H1 (cell line): ENCODE results near the gene EHD4. TPM values are rescaled to one million over a fixed set of nuclear protein-coding genes. Genes with fewer than 3 reads are reported as not detected.

Experiments
- CBX5 ChIP-seq: fragments of 300-800, 300-1000 bp; sonication (generic); IDR thresholded peaks from 2 replicates; pipeline ENCODE4 v1.7.1; 2016; ENCODE audit warnings: antibody characterized with exemption, low read length, low read depth
- EGR1 ChIP-seq: IDR thresholded peaks from 2 replicates; pipeline ENCODE4 v1.6.1; 2011; ENCODE audit warnings: low read depth, low read length, borderline replicate concordance
- FOSL1 ChIP-seq: IDR thresholded peaks from 2 replicates; pipeline ENCODE4 v1.6.1; 2011; ENCODE audit warnings: mild to moderate bottlenecking, low read depth, low read length, moderate library complexity; ENCODE audit not compliant: insufficient read depth
- KDM1A ChIP-seq: fragments of 200-600, 300-600 bp; sonication (generic); IDR thresholded peaks from 2 replicates; pipeline ENCODE4 v1.7.1; 2016; ENCODE audit warnings: mild to moderate bottlenecking, low read length, borderline replicate concordance
- TBP ChIP-seq: IDR thresholded peaks from 2 replicates; pipeline ENCODE4 v1.6.1; 2011; ENCODE audit warnings: low read depth, low read length, improper control_type of control experiment
- ZNF274 ChIP-seq: IDR thresholded peaks from 2 replicates; pipeline ENCODE4 v1.7.0; 2012; ENCODE audit warnings: low read length, borderline replicate concordance; ENCODE audit errors: extremely low read depth
- polyA plus RNA-seq, 7 experiments: library from polyadenylated mRNA; depleted of rRNA in 3 of 7; stranded (reverse) in 5 of 7; unstranded in 2 of 7; fragments of >200 nt in 5 of 7; fragments of 200-250 nt in 2 of 7; gene quantifications; 1 replicate in 5 of 7; 2 replicates in 1 of 7; 4 replicates in 1 of 7; pipeline versions ENCODE4 v1.2.1 to v1.2.3, GENCODE V29; 2011 to 2013; ENCODE audit warnings: missing spikeins in 2 of 7, mixed read lengths in 2 of 7
- total RNA-seq: library from RNA; stranded (reverse); fragmentation: NEBNext Ultra II Directional; extraction: Animal tissue kit (Norgen Biotek cat#: 25700); gene quantifications from 2 replicates; pipeline ENCODE4 v1.2.1, GENCODE V29; 2021
- TF ChIP-seq, protein P1 (sequence below): IDR thresholded peaks from 2 replicates; pipeline ENCODE4 v1.6.1; 2012; ENCODE audit warnings: inconsistent platforms
- TF ChIP-seq, protein P2 (sequence below): IDR thresholded peaks from 2 replicates; pipeline ENCODE4 v1.6.1; 2012; ENCODE audit warnings: low read length, inconsistent platforms
- TF ChIP-seq, protein P3 (sequence below): fragments of 300-600 bp; sonication (generic); IDR thresholded peaks from 2 replicates; pipeline ENCODE4 v1.7.1; 2012; ENCODE audit warnings: low read length, moderate library complexity, mild to moderate bottlenecking, inconsistent platforms; ENCODE audit not compliant: insufficient replicate concordance

Gene EHD4
- total and polyA plus RNA-seq, 2 of the 8 experiments (the other 6 are each of a cell fraction or from before 2014, with no cell fraction given) = 17.5 to 24.5 TPM

DNA sequence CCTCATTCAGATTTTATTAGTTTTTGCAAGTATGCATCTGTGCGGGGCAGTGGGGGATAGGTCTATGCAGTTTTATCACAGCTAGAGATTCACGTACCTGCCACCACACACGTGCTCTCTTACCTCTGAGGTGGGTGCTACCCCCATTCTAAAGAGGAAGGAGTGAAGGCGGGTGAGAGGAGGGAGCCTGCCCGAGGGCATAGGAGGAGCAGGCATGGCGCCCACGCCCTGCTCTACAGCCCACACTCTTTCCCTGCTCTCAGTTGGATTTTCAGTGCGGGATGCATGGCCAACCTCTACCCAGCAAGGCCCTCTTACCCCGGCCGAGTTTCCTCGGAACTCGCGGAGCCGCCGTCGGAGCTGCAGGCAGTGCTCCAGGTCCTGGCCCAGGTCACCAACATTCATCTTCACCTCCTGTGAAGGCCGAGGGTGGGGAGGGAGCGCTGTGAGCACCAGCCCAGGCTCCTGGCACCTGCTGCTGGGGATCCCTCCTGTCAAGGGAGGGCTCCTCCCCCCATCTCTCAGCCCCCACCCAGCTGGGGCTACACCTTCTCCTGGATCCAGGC lies 106.8 kb downstream of the EHD4 start (continued):
- TF ChIP-seq, protein P1, sequence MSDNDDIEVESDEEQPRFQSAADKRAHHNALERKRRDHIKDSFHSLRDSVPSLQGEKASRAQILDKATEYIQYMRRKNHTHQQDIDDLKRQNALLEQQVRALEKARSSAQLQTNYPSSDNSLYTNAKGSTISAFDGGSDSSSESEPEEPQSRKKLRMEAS = no peak
- TF ChIP-seq FOSL1 (no peak), CBX5 (no peak), TBP (no peak), ZNF274 (no peak), EGR1 (no peak), KDM1A (no peak)
- TF ChIP-seq, protein P2, sequence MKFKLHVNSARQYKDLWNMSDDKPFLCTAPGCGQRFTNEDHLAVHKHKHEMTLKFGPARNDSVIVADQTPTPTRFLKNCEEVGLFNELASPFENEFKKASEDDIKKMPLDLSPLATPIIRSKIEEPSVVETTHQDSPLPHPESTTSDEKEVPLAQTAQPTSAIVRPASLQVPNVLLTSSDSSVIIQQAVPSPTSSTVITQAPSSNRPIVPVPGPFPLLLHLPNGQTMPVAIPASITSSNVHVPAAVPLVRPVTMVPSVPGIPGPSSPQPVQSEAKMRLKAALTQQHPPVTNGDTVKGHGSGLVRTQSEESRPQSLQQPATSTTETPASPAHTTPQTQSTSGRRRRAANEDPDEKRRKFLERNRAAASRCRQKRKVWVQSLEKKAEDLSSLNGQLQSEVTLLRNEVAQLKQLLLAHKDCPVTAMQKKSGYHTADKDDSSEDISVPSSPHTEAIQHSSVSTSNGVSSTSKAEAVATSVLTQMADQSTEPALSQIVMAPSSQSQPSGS = no peak
- TF ChIP-seq, protein P3, sequence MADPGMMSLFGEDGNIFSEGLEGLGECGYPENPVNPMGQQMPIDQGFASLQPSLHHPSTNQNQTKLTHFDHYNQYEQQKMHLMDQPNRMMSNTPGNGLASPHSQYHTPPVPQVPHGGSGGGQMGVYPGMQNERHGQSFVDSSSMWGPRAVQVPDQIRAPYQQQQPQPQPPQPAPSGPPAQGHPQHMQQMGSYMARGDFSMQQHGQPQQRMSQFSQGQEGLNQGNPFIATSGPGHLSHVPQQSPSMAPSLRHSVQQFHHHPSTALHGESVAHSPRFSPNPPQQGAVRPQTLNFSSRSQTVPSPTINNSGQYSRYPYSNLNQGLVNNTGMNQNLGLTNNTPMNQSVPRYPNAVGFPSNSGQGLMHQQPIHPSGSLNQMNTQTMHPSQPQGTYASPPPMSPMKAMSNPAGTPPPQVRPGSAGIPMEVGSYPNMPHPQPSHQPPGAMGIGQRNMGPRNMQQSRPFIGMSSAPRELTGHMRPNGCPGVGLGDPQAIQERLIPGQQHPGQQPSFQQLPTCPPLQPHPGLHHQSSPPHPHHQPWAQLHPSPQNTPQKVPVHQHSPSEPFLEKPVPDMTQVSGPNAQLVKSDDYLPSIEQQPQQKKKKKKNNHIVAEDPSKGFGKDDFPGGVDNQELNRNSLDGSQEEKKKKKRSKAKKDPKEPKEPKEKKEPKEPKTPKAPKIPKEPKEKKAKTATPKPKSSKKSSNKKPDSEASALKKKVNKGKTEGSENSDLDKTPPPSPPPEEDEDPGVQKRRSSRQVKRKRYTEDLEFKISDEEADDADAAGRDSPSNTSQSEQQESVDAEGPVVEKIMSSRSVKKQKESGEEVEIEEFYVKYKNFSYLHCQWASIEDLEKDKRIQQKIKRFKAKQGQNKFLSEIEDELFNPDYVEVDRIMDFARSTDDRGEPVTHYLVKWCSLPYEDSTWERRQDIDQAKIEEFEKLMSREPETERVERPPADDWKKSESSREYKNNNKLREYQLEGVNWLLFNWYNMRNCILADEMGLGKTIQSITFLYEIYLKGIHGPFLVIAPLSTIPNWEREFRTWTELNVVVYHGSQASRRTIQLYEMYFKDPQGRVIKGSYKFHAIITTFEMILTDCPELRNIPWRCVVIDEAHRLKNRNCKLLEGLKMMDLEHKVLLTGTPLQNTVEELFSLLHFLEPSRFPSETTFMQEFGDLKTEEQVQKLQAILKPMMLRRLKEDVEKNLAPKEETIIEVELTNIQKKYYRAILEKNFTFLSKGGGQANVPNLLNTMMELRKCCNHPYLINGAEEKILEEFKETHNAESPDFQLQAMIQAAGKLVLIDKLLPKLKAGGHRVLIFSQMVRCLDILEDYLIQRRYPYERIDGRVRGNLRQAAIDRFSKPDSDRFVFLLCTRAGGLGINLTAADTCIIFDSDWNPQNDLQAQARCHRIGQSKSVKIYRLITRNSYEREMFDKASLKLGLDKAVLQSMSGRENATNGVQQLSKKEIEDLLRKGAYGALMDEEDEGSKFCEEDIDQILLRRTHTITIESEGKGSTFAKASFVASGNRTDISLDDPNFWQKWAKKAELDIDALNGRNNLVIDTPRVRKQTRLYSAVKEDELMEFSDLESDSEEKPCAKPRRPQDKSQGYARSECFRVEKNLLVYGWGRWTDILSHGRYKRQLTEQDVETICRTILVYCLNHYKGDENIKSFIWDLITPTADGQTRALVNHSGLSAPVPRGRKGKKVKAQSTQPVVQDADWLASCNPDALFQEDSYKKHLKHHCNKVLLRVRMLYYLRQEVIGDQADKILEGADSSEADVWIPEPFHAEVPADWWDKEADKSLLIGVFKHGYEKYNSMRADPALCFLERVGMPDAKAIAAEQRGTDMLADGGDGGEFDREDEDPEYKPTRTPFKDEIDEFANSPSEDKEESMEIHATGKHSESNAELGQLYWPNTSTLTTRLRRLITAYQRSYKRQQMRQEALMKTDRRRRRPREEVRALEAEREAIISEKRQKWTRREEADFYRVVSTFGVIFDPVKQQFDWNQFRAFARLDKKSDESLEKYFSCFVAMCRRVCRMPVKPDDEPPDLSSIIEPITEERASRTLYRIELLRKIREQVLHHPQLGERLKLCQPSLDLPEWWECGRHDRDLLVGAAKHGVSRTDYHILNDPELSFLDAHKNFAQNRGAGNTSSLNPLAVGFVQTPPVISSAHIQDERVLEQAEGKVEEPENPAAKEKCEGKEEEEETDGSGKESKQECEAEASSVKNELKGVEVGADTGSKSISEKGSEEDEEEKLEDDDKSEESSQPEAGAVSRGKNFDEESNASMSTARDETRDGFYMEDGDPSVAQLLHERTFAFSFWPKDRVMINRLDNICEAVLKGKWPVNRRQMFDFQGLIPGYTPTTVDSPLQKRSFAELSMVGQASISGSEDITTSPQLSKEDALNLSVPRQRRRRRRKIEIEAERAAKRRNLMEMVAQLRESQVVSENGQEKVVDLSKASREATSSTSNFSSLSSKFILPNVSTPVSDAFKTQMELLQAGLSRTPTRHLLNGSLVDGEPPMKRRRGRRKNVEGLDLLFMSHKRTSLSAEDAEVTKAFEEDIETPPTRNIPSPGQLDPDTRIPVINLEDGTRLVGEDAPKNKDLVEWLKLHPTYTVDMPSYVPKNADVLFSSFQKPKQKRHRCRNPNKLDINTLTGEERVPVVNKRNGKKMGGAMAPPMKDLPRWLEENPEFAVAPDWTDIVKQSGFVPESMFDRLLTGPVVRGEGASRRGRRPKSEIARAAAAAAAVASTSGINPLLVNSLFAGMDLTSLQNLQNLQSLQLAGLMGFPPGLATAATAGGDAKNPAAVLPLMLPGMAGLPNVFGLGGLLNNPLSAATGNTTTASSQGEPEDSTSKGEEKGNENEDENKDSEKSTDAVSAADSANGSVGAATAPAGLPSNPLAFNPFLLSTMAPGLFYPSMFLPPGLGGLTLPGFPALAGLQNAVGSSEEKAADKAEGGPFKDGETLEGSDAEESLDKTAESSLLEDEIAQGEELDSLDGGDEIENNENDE = no peak
